Medulla oblongata (tissue), 1 donor: ENCODE data around the gene VIM.
"Not testable (repeated sequence)": the region's sequence is repeated elsewhere in the genome, so short reads cannot be mapped to it uniquely, and the experiment has no call there.

ENCODE experiments used
- DNase-seq: peaks from one replicate; pipeline ENCODE4 v3.0.0-alpha.2; 2015; ENCODE audit errors: extremely low spot score

VIM gene

DNA sequence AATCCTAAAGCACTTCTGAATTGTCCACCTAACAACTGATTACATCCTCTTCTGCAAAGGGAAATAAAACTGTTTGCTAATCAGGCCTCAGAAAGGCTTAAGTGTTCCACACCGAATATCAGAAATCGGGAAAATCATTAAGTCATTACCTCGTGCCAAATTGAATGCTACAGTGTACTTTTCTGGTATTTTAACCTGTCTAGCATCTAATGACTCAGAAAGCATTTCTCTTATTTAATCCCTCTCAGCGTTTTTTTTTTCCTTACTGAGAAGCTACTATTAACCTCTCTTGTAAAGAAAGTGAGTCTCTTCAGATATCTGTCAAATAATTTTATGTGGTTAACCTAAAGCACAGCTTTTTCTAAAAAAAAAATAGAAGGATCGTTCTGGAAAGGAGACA, 28.6 kb downstream of the VIM start:
- DNase-seq, result no peak

DNA sequence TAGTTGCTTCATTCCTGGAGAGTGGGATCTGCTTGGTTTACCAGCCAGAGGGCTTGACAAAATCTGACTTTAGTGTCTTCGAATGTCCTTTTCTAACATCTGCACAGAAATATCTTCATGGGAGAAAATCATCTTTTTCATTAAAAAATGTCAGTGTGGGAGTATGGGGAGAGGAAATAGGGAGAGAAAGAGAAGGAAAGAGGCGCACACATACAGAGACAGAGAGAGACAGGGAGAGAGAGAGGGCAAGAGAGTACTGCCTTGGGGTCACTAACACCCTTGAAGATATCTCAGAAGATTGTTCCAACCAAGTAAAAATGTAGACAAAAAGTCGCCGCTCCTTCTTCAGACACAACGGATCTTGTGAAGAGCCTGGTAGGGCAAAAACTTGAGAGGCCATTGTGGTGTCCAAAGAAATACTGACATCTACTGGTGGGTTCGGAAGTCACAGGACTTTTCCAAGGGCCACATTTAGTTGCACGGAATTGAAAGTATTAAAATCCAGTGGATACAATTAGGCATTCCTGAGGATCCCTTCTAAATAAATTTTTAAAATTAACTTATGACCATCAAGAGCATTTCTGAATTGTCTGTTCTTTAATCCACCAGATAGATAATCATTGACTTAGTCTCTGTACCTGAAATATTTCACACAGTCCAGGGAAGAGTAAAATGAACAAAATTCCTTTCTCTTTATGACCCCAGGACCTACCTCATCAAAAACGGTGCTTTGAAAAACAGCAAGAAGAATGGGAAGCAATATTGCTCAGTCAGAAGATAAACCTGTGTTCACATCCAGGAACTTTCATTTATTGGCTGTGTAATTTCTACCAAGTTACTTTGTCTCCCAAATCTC, 29.7 kb downstream of the VIM start:
- peak; percentile 89 for DNase-seq

DNA sequence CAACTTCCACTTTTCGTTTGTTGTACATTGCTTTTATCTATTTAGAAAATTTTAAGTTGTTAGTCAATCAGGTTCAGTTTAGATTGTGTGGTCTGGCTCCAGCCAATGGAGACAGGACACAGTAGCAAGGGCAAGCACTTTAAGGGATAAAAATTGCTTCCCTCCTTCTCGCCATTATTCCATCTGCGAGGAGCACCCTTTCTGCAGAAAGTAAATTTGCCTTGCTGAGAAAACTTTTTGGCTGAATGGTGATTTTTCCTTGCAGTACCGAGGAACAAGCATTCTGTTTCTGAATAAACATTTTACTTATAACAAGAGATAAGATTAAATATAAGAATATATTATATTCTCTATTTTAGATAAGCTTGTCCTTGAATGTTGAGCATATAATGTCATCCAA, 34.5 kb downstream of the VIM start:
- DNase-seq, result no peak

DNA sequence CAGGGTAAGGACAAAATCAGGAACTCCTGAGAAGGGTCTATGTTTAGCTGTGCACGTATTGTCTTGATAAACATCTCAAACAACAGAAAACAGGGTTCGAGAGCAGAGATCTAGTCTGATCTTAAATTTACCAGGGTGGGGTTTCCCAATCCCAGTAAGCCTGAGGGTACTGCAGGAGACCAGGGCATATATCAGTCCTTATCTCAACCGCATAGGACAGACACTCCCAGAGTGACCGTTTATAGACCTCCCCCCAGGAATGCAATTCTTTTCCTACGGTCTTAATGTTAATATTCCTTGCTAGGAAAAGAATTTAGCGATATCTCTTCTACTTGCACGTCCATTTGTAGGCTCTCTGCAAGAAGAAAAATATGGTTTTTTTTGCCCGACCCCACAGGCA, 35.5 kb downstream of the VIM start:
- DNase-seq, result no peak

DNA sequence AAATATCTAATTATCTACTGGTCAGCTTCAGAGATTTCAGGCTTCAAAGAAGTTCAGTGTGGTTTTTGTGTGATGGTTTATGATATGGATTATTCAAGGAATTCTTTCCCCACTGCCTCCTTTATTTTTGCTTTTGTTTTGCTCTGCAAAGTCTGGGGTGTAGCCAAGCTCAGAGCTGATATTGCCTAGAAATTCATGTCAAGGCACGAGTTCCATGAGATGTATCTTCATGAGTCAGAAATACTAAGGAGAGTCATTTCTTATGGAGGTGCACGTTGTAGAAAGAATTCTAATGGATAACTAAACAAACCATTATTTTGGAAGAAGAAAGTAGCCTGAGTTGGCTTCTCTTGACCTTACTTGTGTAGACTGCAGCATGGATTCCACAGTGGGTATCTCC, 37.4 kb downstream of the VIM start:
- DNase-seq, result no peak

DNA sequence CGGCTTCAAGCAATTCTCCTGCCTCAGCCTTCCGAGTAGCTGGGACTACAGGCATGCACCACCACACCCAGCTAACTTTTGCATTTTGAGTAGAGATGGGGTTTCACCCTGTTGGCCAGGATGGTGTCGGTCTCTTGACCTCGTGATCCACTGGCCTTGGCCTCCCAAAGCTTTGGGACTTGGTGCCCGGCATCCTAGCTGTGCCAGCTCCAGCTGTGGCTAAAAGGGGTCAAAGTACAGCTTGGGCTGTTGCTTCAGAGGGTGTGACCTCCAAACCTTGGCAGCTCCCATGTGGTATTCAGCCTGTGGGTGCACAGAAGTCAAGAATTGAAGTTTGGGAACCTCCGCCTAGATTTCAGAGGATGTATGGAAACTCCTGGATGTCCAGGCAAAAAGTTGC, 38.5 kb downstream of the VIM start:
- DNase-seq, result not testable (repeated sequence)

DNA sequence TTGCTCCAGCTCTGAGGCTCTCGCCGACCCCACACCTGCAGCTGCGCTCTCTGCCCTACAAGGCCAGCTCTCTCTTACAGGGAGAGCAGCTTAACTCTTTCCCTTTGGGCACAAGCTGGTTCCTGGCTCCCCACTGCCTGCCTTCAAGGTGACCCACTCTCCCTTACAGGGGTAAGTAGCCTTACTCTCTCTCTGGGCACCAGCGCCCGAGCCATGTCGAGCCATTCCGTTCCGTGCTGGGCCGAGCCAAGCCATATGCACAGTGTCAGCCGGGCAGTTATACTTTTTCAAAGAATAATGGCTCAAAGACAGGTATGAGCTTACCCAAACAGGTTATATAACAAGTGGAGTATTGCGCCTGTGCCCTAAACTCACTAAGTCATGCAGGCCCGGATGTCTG, 44.6 kb downstream of the VIM start:
- no peak for DNase-seq

DNA sequence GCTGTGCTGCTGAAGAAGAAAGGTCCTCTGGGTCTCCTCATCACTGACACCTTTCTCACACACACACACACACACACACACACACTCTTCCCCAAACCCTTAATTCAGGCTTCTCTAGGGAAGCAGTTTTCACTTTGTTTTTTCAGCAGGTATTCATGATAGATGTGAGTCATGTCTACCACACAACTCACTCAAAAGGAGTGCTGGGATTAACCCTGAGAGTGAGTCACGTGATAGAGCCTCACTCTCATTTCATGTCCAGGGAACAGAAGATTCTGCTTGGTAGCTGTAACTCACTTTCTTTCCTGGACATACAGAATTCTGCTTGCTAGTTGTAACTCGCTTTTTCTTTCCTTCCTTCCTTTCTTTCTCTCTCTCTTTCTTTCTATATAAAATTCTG, 45.4 kb downstream of the VIM start:
- DNase-seq, result no peak

DNA sequence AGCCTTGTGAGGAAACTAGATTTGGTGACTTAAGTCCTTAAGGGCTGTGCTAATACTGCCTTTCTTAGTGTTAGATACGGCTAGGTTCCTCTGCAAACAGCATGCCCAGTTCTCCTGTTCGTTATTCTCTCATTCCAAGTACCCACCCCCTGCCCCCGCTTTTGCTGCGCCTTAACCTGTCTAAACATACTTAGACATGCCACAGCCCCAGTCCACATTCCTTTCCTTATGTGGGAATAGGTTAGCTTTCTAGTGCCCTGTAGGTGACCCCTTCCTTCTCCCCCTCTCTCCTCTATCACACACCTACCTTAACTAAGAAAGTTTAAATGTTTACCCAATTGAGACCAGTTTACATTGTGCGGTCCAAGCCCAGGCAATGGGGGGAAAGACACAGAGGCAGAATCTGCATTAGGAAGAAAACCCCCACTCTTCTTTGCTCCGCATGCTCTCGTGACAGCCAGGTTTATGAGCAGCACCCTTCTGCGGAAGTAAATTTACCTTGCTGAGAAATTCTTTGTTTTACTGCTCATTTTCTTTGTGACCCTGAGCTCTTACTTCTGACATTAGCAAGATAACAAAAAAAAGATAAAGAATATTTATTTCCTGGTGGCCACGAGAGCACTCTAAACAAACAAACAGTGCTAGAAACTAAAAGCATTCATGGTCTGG, 48.8 kb downstream of the VIM start:
- DNase-seq, result no peak

DNA sequence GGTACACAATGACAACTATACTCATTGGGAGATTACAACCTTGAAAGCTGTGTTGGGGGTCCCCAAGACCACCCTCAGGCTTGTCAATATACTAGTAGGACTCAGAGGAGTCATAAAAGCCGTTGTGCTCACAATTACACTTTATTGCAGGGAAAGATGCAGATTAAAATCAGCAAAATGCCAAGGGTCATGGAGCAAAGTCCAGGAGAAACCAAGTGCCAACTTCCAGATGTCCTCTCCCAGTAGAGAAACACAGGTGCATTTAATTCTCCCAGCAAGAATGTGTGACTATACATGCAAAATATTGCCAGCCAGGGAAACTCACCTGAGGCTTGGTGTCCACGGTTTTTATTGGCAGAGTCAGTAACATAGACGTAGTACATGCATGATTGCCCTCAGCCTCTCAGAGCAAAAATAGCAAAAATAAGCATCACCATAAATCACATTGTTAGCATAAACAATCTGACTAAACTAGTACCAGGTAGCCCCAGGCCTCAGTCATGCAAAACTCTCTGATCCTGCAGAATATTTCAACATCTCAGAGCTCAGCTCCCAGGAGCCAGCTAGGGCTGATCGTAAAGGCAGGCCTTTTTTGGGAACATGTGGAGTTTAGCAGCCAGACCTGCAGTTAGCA, 50.7 kb downstream of the VIM start:
- DNase-seq, result no peak

DNA sequence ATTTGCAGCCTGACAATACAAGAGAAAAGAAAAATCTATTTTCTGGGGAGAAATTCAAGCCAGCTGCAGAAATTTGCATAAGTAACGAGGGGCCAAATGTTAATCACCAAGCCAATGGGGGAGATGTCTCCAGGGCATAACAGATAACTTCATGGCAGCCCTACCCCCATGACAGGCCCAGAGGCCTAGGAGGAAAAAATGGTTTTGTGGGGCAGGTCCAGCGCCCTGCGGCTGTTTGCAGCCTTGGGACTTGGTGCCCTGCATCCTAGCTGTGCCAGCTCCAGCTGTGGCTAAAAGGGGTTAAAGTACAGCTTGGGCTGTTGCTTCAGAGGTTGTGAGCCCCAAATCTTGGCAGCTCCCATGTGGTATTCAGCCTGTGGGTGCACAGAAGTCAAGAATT, 54.3 kb downstream of the VIM start:
- DNase-seq, result no peak

DNA sequence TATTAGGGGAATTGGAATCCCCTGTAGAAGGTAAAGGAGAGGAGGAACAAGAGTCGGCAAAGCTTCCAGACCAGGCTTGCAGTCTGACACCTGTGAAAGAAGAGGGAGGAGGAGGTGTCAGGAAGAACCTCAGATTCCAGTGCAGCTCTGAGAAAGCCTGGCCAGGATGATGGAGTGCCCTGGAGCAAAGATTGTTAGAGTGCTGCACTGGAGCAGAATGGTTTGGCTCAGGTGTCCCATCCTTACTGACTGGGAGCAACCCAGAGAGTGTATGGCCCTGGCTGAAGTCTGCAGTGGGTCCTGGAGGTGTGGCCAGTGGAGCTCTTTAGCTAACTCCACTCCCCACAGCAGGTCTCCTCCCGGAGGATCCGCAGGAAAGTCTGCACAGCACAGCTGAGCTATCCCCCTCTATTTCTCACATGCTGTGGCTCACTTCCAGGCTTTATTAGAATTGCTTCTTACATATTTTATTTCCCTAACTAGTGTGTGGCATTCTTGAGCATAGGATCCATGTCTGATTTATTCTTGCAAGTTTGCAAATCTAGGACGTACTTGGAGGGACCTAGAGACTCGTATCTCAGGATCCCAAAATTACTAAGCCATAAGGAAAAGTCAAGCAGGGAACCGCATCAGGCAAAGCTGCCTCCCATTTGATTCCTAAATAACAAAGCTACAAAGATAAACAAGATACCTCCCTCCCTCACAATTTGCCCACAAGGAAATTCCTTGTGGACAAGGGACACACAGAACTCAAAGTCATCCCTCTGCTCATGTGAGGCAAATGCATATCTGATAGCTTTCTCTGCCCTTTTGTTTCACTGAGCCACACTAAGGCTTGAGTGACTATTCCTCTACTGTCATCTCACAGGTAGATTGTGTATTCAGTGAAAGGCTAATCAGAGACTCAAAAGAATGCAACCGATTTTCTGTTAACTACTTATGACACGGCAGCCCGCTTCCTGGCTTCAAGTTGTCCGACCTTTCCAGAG, 58.8 kb downstream of the VIM start:
- no peak for DNase-seq
